DND-41 (cell line): ENCODE results near the gene UGGT2.

Source experiments
- EZH2 ChIP-seq: IDR thresholded peaks from 3 replicates; pipeline ENCODE4 v1.6.1; 2012; ENCODE audit warnings: borderline replicate concordance, low read depth, mild to moderate bottlenecking, moderate library complexity, low read length, inconsistent platforms; ENCODE audit not compliant: severe bottlenecking
- TF ChIP-seq, protein P1 (sequence below): IDR thresholded peaks from 2 replicates; pipeline ENCODE4 v1.5.1; 2012; ENCODE audit warnings: borderline replicate concordance, low read length, moderate library complexity, mild to moderate bottlenecking; ENCODE audit not compliant: poor library complexity, severe bottlenecking; ENCODE audit errors: extremely low read depth

DNA sequence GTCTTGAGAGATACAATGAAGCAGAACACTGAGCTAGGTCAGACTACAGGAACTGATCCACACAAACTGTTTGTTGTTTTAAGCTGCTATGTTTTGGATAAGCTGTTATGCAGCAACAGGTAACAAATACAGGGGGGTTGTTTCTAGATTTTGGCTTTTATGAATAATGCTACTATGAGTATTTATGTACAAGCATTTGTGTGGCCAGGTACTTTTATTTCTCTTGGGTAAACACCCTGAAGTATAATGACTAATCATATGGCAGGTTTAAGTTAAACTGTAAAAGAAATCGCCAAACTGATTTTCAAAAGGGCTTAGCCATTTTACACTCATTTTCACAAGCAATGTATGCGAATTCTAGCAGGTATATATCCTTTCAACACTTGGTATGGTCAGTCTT lies 210.3 kb downstream of the UGGT2 start:
- TF ChIP-seq, protein P1, sequence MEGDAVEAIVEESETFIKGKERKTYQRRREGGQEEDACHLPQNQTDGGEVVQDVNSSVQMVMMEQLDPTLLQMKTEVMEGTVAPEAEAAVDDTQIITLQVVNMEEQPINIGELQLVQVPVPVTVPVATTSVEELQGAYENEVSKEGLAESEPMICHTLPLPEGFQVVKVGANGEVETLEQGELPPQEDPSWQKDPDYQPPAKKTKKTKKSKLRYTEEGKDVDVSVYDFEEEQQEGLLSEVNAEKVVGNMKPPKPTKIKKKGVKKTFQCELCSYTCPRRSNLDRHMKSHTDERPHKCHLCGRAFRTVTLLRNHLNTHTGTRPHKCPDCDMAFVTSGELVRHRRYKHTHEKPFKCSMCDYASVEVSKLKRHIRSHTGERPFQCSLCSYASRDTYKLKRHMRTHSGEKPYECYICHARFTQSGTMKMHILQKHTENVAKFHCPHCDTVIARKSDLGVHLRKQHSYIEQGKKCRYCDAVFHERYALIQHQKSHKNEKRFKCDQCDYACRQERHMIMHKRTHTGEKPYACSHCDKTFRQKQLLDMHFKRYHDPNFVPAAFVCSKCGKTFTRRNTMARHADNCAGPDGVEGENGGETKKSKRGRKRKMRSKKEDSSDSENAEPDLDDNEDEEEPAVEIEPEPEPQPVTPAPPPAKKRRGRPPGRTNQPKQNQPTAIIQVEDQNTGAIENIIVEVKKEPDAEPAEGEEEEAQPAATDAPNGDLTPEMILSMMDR = no peak
- TF ChIP-seq EZH2 = no peak
